Measurements from ENCODE around the gene PLK3.
"Not testable (repeated sequence)": the region's sequence is repeated elsewhere in the genome, so short reads cannot be mapped to it uniquely, and the experiment has no call there.

Gene PLK3

GRCh38 chr1:44799770-44800584, at the start of gene PLK3:
PLK3 (plus strand) TSS chr1:44800377; CDS start chr1:44800464, 87 bp downstream.
- DNase-seq (ENCODE audit: low read depth in 2 of 2): peak; percentile 97

- no peak for DNase-seq (ENCODE audit: low read depth in 2 of 2)
These were observed 42.8 kb upstream of the PLK3 start for GRCh38 chr1:44757420-44757819.

- DNase-seq (ENCODE audit: low read depth in 2 of 2): no peak
These were observed 41.1 kb upstream of the PLK3 start for GRCh38 chr1:44759077-44759476.

GRCh38 chr1:44760876-44761275, 39.3 kb upstream of the PLK3 start:
- DNase-seq (ENCODE audit: low read depth in 2 of 2): no peak

GRCh38 chr1:44766421-44766820, 33.8 kb upstream of the PLK3 start:
- not testable (repeated sequence) for DNase-seq (ENCODE audit: low read depth in 2 of 2)

GRCh38 chr1:44775078-44775929, 24.9 kb upstream of the PLK3 start, which contains the start of gene RPS8:
RPS8 (plus strand) TSS chr1:44775540; CDS start chr1:44775597, 57 bp downstream.
- peak; percentile 83 to 87 for DNase-seq (ENCODE audit: low read depth in 2 of 2)

GRCh38 chr1:44775930-44776729, 24.0 kb upstream of the PLK3 start:
- peak; percentile 40 to 63 for DNase-seq (ENCODE audit: low read depth in 2 of 2)

- DNase-seq (ENCODE audit: low read depth in 2 of 2): no peak
These were observed 23.5 kb upstream of the PLK3 start for GRCh38 chr1:44776730-44777068.

- DNase-seq (ENCODE audit: low read depth in 2 of 2): no peak
These were observed 22.6 kb upstream of the PLK3 start for GRCh38 chr1:44777547-44777946.

- DNase-seq (ENCODE audit: low read depth in 2 of 2): no peak
These were observed 22.1 kb upstream of the PLK3 start for GRCh38 chr1:44777969-44778635.

GRCh38 chr1:44778705-44779576, 21.2 kb upstream of the PLK3 start:
- no peak for DNase-seq (ENCODE audit: low read depth in 2 of 2)

GRCh38 chr1:44780583-44781121, 19.5 kb upstream of the PLK3 start:
- no peak for DNase-seq (ENCODE audit: low read depth in 2 of 2)

GRCh38 chr1:44783697-44784093, 16.5 kb upstream of the PLK3 start:
- DNase-seq (ENCODE audit: low read depth in 2 of 2): no peak

GRCh38 chr1:44784094-44785028, 15.8 kb upstream of the PLK3 start:
- DNase-seq (ENCODE audit: low read depth in 2 of 2): no peak

- DNase-seq (ENCODE audit: low read depth in 2 of 2): no peak
These were observed 15.2 kb upstream of the PLK3 start for GRCh38 chr1:44785029-44785380.

- DNase-seq (ENCODE audit: low read depth in 2 of 2): no peak
These were observed 14.6 kb upstream of the PLK3 start for GRCh38 chr1:44785501-44786137.

- peak; percentile 49 to 73 for DNase-seq (ENCODE audit: low read depth in 2 of 2)
These were observed 13.9 kb upstream of the PLK3 start for GRCh38 chr1:44786138-44786840.

- DNase-seq (ENCODE audit: low read depth in 2 of 2): no peak
These were observed 13.2 kb upstream of the PLK3 start for GRCh38 chr1:44786841-44787426.
